22Rv1 (cell line): Measurements from ENCODE around the gene CEPT1.

ENCODE experiments used
- CTCF ChIP-seq: fragments of 450-650 bp; IDR thresholded peaks from 2 replicates; pipeline ENCODE4 v1.5.1; 2017; ENCODE audit warnings: mild to moderate bottlenecking
- ZFX ChIP-seq: fragments of 450-650 bp; IDR thresholded peaks from 2 replicates; pipeline ENCODE4 v1.6.1; 2017; ENCODE audit warnings: antibody characterized with exemption, borderline replicate concordance

- TF ChIP-seq CTCF (no peak), ZFX (no peak)
Measured at GRCh38 chr1:111193712-111194480, 53.9 kb downstream of the CEPT1 start.
